BJ (cell line): Measurements from ENCODE around the gene KLF14. TPM values are rescaled to one million over a fixed set of nuclear protein-coding genes. Genes with fewer than 3 reads are reported as not detected.

Experiments
- CTCF ChIA-PET: fragments of 350-600 bp; formaldehyde crosslinking; extraction: SDS; loops from one replicate; lab custom pipeline; 2021; ENCODE audit warnings: antibody characterized with exemption, inconsistent platforms; lab: Yijun Ruan, JAX
- POLR2A ChIA-PET: fragments of 300-600 bp; sonication (Branson Sonifier 250); formaldehyde crosslinking; extraction: SDS; loops from one replicate; lab custom pipeline; 2021; ENCODE audit warnings: antibody characterized with exemption; lab: Charles Lee
- DNase-seq: peaks from one replicate; pipeline ENCODE4 v3.0.0-alpha.2; 2011; ENCODE audit warnings: low read depth
- H3K27me3 ChIP-seq: 2 replicates; pipeline ENCODE4 v1.6.0; 2011; ENCODE audit warnings: low read length; ENCODE audit not compliant: control insufficient read depth, insufficient read depth
- H3K36me3 ChIP-seq: 2 replicates; pipeline ENCODE4 v1.5.1; 2011; ENCODE audit warnings: low read length; ENCODE audit not compliant: control insufficient read depth, insufficient read depth
- H3K4me3 ChIP-seq: 2 replicates; pipeline ENCODE4 v1.5.1; 2011; ENCODE audit warnings: low read depth, mild to moderate bottlenecking, control low read depth, low read length
- polyA plus RNA-seq: library from polyadenylated mRNA; depleted of rRNA; stranded (reverse); fragments of >200 nt; gene quantifications from 2 replicates; pipeline ENCODE4 v1.2.3, GENCODE V29; 2011
- TF ChIP-seq, protein P1 (sequence below): IDR thresholded peaks from 2 replicates; pipeline ENCODE4 v1.5.1; 2011; ENCODE audit warnings: low read depth, mild to moderate bottlenecking, control low read depth, inconsistent platforms, low read length, moderate library complexity; ENCODE audit not compliant: insufficient read depth

The KLF14 gene
- polyA plus RNA-seq, 1 experiment: not detected

DNA sequence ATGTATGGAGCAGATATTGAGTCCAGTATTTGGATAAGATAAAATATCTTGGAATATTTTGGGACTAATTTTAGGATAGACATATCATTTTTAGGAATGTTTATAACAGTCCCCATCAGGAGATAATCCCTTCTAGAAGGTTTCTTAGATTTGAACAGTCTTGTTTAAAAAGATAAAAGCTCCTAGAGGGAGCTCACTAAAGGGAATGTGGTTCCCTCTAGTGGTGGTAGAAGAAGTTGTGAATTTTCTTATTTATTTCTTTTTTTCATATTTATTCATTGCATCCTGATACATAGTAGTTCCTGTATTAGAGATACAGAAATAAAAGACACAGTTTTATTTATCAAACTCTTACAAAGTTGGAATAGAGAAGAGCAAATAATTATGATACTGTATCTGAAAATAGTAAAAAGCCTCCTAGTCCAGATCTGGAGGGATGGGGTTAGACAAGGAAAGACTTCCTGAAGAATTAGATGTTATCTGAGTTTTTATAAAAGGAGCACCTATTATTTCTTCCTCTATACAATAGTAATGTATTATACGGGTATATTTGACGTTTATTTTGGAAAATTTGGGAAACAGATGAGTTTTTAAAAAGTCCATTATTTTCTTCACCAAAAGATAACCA lies 24.5 kb upstream of the KLF14 start:
- peaks cover 1% of the 10 kb centered on the region for H3K27me3 ChIP-seq
- TF ChIP-seq, protein P1, sequence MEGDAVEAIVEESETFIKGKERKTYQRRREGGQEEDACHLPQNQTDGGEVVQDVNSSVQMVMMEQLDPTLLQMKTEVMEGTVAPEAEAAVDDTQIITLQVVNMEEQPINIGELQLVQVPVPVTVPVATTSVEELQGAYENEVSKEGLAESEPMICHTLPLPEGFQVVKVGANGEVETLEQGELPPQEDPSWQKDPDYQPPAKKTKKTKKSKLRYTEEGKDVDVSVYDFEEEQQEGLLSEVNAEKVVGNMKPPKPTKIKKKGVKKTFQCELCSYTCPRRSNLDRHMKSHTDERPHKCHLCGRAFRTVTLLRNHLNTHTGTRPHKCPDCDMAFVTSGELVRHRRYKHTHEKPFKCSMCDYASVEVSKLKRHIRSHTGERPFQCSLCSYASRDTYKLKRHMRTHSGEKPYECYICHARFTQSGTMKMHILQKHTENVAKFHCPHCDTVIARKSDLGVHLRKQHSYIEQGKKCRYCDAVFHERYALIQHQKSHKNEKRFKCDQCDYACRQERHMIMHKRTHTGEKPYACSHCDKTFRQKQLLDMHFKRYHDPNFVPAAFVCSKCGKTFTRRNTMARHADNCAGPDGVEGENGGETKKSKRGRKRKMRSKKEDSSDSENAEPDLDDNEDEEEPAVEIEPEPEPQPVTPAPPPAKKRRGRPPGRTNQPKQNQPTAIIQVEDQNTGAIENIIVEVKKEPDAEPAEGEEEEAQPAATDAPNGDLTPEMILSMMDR: peak; percentile 63
- peak; percentile 5 for DNase-seq
- ChIA-PET CTCF (interaction anchor here (0.6 to 2.2 kb wide), 20 partner anchors 9 to 696 kb away, joined by 3 to 10 read pairs (median 4); partner anchors contain the start of gene KLHDC10), POLR2A (interaction anchor here (0.6 kb wide), 1 partner anchor 153 kb away, joined by 3 read pairs; no protein-coding TSS in a partner anchor)
- H3K36me3 ChIP-seq: no peaks in the 10 kb centered on the region
- no peak overlapping the region for H3K4me3 ChIP-seq

DNA sequence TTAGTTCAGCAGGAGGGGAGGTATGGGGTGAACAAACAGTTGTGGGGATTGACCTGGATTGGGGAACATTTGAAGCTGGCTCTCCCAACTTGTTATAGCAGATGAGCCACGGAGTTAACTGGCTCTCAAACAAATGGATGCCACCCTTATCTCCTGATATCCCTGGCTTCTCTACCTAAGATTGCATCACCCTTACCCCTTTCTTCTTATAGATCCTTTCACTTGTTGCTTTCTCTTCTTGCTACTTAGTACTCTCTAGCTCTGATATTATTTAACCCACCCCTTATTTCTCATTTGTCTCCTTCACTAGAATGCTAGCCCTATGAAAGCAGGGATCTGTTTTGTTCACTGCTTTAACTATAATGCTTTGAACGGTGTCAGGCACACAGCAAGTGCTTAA lies 22.3 kb upstream of the KLF14 start:
- ChIA-PET POLR2A (no interaction called here), CTCF (interaction anchor here (0.9 to 2.2 kb wide), 3 partner anchors 684 to 694 kb away, joined by 3 to 10 read pairs (median 3); partner anchors contain the start of gene KLHDC10)
- TF ChIP-seq, protein P1: no peak
- Histone ChIP-seq H3K27me3 (peaks cover 4% of the 10 kb centered on the region), H3K4me3 (no peak overlapping the region), H3K36me3 (no peaks in the 10 kb centered on the region)
- no peak for DNase-seq

DNA sequence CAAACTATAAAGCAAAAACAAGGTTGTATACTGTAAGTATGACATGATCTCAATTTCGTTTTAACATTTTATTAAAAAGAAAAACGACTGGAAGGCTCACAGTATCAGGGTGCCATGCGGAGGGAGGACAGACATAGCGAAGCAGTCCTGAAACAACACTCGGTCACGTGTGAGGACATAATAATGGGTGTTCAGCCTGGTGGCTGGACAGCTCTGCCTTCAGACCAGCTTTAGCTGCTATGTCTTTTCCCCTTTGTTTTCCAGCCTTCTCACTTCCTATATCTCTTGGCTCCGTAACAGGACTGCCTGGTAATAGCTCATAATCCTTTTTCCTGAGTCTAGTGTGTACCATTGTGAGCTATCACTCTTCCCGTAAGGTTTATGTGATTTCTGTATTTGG lies 18.4 kb upstream of the KLF14 start:
- POLR2A ChIA-PET: no interaction called here
- H3K36me3 ChIP-seq: no peaks in the 10 kb centered on the region
- peaks cover 4% of the 10 kb centered on the region for H3K27me3 ChIP-seq
- no peak overlapping the region for H3K4me3 ChIP-seq
- DNase-seq: no peak
- TF ChIP-seq, protein P1: no peak
- CTCF ChIA-PET: no interaction called here

DNA sequence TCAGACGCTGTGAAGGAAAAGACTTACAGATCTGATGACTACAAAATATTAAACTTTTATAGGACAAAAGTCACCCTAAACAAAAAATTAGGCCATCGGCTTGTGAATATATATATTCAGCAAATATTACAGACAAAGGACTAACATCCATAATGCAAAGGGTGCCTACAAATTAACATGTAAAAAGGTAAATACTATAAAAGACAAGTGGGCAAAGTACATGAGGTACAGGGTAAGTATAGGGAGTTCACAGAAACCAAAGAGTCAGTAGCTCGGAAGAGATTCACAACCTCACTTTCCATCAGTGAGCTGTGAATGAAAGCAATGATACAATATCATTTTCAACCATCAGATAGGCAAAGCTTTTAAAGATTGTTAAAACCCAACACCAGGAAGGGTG lies 16.7 kb upstream of the KLF14 start:
- ChIA-PET POLR2A (no interaction called here), CTCF (no interaction called here)
- Histone ChIP-seq H3K4me3 (no peak overlapping the region), H3K27me3 (peaks cover 5% of the 10 kb centered on the region), H3K36me3 (no peaks in the 10 kb centered on the region)
- no peak for DNase-seq
- TF ChIP-seq, protein P1: no peak

DNA sequence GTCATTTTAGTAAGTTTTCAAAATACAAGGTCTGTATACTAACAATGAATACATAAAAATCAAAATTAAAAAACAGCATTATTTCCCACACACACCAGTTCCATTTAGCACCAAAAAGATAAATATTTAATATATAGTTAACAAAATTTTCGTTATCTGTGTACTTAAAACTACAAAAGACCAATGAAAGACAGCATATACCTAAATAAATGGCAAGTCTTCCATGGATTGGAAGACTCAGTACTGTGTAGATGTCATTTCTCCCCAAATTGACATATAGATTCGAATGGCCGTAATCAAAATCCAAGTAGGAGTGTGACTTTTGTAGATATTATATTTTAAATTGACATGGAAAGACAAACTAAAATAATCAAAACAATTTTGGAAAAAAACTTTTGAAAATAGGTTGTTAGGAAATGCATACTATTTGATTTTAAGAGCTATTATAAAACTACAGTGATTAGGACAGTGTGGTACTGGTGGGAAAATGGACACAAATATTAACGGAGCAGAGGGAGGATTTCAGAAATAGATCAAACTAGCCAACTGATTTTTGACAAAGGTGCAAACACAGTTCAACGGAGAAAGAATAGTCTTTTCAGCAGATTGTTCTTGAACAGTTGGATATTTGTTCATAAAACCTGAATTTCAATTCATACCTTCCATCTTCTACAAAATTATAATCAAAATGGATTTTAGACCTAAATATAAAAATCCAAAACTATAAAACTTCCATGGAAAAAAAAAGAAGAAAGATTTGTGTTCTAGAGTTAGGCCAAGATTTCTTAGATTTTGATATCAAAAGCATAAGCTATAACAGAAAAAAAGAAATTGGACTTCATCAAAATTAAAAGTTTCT lies 14.8 kb upstream of the KLF14 start:
- DNase-seq: no peak
- ChIA-PET CTCF (interaction anchor here (0.7 to 2.7 kb wide), 2 partner anchors 9 to 322 kb away, joined by 3 to 7 read pairs; no protein-coding TSS in a partner anchor), POLR2A (no interaction called here)
- TF ChIP-seq, protein P1: no peak
- Histone ChIP-seq H3K36me3 (no peaks in the 10 kb centered on the region), H3K4me3 (no peak overlapping the region), H3K27me3 (peaks cover 6% of the 10 kb centered on the region)
